Subcutaneous adipose tissue (tissue), 4 donors: ENCODE data around the gene TGFB1I1. TPM values are rescaled to one million over a fixed set of nuclear protein-coding genes. Genes with fewer than 3 reads are reported as not detected.

ENCODE experiments used
- total RNA-seq, 4 donors: library from RNA; depleted of rRNA; stranded (reverse); fragments of >200 nt; gene quantifications; one replicate each; pipeline ENCODE4 v1.1.0, GENCODE V29; 2016
- TF ChIP-seq, protein P1 (sequence below): fragments of 450-650 bp; IDR thresholded peaks from one replicate; pipeline ENCODE4 v1.5.1; 2016; ENCODE audit warnings: low read depth, mild to moderate bottlenecking, control low read depth, antibody characterized with exemption, moderate library complexity

TGFB1I1 gene
- total RNA-seq, 4 donors from 2014 or later, result 12.6 to 35.0 (median 19.7) TPM

DNA sequence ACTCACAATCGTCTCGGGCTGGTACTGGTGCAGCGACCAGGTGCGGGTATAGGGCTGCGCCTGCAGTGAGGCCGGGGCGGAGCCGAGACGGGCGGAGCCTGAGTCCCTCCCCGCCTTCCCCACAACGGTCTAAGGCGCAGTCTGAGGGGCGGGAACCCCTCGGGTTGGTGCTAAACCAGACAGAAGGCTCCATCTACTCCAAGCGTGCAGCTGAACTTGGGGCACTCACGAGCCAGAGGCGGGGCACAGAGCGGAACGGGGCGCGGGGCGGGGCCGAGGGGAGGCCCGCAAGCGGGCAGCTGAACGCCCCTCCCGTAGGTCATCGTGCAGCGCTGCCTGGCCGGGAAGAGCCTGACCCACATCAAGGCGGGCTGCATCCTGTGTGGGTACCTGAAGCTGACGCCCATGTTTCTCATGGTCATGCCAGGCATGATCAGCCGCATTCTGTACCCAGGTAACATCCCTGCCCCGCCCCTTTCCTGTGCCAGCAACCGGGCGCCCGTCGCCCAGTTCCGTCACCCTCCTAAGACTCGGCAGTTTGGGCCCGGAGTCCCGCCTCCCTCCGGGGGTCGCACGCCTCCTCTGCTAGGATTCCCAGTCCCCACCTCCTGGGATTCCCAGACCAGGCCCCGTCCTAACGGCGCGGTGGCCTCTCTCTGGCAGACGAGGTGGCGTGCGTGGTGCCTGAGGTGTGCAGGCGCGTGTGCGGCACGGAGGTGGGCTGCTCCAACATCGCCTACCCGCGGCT is 15.9 kb downstream of the TGFB1I1 start:
- TF ChIP-seq, protein P1, sequence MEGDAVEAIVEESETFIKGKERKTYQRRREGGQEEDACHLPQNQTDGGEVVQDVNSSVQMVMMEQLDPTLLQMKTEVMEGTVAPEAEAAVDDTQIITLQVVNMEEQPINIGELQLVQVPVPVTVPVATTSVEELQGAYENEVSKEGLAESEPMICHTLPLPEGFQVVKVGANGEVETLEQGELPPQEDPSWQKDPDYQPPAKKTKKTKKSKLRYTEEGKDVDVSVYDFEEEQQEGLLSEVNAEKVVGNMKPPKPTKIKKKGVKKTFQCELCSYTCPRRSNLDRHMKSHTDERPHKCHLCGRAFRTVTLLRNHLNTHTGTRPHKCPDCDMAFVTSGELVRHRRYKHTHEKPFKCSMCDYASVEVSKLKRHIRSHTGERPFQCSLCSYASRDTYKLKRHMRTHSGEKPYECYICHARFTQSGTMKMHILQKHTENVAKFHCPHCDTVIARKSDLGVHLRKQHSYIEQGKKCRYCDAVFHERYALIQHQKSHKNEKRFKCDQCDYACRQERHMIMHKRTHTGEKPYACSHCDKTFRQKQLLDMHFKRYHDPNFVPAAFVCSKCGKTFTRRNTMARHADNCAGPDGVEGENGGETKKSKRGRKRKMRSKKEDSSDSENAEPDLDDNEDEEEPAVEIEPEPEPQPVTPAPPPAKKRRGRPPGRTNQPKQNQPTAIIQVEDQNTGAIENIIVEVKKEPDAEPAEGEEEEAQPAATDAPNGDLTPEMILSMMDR, result no peak

DNA sequence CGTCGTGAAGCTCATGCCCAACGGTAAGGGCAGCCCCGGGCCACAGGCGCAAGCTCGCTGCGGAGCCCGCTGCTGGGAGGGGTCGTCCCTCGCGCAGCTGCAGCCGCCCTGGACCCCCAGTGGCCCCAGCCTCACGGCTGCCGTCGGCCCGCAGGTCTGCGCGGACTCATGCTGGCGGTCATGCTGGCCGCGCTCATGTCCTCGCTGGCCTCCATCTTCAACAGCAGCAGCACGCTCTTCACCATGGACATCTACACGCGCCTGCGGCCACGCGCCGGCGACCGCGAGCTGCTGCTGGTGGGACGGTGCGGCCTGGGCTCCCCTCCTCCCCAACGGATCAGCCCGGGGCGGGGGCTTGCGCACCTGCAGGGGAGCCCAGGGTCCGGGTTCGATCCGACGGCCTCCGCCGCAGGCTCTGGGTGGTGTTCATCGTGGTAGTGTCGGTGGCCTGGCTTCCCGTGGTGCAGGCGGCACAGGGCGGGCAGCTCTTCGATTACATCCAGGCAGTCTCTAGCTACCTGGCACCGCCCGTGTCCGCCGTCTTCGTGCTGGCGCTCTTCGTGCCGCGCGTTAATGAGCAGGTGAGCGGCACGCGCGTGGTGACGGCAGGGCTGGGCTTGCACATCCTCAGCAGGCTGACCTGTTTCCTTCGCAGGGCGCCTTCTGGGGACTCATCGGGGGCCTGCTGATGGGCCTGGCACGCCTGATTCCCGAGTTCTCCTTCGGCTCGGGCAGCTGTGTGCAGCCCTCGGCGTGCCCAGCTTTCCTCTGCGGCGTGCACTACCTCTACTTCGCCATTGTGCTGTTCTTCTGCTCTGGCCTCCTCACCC is 16.7 kb downstream of the TGFB1I1 start:
- TF ChIP-seq, protein P1, result no peak

DNA sequence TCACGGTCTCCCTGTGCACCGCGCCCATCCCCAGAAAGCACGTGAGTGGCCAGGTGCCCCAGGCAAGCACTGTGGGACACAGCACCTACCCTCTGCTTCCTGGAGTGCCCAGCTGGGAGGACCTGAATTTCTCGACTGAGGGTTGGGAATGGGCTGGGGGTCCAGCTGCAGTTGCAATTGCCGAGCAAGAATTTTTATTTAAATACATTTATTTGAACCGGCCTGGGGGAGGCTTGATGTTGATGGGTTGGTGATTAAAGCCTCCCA is 17.3 kb downstream of the TGFB1I1 start:
- TF ChIP-seq, protein P1, result no peak

DNA sequence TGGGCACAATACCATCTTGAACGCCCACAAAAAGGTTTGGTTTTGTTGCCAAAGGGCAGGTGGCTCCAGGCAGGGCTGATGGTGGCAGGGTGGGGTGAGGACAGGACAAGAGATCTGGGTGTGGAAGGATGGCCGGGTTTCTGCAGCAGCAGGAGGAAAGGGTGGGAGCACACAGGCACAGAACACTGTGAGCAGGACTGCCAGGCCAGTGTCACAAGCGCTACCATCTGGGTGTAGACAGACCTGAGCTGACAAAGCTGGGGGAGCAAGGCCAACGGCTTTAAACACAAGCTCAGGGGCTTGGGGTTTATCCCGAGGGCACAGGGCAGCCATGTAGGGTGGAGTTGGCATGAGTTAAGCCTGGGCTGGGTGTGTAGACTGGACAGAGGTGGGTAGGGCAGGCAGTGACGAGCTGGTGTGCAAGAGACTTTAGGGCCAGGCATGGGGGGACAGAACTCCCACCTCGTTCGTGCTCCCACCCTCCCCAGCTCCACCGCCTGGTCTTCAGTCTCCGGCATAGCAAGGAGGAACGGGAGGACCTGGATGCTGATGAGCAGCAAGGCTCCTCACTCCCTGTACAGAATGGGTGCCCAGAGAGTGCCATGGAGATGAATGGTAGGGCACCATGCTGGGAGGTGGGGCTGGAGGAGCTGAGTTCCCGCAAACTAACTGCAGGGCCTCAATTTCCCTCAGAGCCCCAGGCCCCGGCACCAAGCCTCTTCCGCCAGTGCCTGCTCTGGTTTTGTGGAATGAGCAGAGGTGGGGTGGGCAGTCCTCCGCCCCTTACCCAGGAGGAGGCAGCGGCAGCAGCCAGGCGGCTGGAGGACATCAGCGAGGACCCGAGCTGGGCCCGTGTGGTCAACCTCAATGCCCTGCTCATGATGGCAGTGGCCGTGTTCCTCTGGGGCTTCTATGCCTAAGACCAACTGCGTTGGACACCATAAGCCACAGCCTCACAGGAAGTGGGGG is 17.9 kb downstream of the TGFB1I1 start:
- TF ChIP-seq, protein P1, result no peak

DNA sequence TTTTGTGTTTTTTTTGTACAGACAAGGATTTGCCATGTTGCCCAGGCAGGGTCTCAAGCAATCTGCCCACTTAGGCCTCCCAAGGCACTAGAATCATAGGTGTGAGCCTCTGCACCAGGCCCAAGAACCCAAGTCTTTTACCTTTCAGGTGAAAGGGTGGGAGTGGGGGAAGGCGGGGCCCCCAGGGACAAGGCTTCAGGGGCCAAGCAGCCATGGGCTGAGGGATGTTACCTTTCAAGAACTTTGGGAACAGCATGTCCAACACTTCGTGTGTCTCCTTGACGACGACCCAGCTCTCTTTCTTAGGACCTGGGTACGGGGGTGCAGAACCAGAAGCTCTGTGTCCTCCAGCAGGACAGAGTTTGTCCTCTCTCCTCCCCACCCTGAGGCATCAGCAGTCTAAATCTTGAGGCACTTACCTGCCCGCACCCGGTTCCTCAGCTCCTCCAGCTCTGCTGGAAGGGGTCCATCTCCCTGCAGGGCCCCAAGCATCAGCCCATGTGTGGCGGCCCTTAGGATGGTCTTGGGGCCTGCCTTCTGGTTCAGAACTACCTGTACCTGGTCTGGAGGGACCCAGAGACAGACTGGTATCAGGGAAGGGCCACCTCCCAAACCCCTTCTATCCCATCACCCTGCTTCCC is 19.9 kb downstream of the TGFB1I1 start:
- TF ChIP-seq, protein P1, result no peak

DNA sequence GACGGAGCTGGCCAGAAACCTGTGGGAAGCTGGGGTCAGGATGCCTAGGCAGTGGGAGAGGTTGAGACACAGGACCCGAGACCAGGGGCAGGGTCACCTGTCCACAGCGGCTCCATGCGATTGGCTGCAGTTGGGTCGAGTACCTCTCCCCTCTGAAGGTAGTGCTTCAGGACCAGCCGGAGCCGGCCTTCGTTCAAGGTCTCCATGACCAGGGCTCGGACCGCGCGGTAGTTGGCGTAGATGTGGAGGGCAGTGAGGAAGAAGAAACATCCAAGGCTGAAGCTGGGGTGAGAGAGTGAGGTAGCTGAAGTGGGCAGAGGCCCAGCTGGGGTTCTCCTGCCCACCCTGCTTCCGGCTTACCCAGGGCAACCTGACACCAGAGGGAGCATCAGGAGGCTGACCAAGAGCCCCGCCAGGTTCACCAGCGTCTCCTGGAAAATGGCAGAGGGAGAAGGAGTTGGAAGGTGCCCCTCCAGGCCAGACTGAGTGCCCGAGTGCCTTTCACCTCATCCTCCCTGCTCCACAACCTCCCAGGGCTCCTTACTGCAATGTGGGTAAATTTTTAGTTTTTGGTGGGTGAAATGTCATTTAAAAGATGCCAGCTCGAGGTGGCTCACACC is 21.7 kb downstream of the TGFB1I1 start:
- TF ChIP-seq, protein P1, result no peak
